Suppressor macrophage (primary cell): ENCODE results near the gene ANKRD28.
"Not testable (repeated sequence)": the region's sequence is repeated elsewhere in the genome, so short reads cannot be mapped to it uniquely, and the experiment has no call there.

Experiments
- DNase-seq, 4 experiments: peaks; one replicate each; pipeline ENCODE4 v3.0.0-alpha.2; 2020 to 2022

The ANKRD28 gene

DNA sequence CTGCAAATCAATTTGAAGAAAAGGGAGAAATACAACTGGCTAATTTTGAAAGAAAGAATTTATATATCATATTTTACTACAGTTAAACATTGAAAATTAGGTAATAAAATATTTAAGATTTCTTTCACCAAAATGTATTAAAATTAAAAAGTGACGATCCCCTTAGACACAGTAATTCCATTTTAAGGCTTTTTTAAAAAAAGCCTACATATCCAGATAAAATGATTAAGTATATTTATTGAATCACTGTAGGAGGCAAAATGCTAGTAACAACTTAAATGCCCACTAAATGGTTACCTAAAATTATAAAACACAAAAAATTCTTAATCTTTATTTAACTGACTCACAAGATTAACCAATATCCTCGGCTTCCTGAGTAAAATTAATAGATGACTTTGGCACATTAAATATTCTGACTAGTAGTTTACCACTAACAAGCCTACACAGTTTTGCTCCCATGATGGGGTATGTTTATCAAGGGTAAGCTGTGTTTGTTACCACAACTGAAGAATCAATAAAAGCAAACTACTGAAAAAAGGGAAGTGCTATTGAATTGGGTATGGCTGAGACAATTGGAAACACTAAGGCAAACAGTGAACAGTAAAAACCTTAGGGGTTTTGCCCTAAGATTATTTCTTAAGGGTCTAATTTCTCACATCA is 28.4 kb downstream of the ANKRD28 start:
- DNase-seq: peak in 2 of 4 experiments; percentile 9 to 14

DNA sequence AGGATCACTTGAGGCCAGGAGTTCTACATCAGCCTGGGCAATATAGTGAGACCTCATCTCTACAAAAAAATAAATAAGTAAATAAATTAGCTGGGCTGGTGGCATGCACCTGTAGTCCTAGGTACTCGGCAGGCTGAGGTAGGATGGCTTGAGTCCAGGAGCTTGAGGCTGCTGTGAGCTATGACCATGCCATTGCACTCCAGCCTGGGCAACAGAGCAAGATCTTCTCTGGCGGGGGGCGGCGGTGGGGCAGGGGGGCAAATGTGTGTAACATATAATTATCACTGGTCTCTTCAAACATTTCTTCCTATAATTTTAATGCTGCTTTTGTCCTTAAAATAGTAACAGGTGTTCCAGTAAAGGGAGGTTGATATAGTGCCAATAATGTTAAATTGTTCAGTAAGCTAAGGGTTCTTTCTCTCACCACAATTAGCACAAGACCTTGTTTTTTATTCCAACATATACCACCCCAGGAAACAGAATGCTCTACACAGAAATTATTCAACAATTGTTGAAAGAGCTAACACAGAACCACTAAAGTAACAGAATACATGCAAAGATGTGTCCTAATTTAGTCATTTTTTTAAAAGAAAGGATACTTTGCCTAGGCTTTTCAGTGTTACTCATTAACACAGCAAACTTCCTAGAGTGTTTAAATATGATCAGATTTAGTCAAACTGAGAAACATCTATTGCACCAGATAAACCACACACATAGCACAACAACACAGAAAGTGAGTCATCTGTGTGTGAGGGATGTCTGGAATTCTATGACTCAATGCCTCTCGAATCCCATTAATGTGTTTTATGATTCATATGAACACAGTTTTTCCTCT is 29.1 kb downstream of the ANKRD28 start:
- DNase-seq: peak; percentile 38 to 86 (median 63)

DNA sequence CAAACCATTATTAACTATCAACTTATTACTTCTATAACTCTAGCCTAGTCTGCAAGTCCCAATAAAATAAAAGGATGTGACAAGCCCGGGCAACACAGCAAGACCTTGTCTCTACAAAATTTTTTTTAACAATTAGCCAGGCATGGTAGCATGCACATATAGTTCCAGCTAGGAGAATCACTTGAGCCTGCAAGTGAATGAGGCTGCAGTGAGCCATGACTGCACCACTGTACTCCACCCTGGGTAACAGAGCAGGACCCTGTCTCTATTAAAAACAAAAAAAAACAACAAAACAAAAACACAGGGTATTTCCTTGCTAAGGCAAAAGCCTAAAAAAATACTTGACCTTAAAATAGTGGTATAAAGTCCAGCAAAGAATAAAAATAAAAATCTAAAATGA is 31.4 kb downstream of the ANKRD28 start:
- no peak for DNase-seq

GRCh38 chr3:15758295-15758694 is 39.5 kb downstream of the ANKRD28 start:
- no peak for DNase-seq

DNA sequence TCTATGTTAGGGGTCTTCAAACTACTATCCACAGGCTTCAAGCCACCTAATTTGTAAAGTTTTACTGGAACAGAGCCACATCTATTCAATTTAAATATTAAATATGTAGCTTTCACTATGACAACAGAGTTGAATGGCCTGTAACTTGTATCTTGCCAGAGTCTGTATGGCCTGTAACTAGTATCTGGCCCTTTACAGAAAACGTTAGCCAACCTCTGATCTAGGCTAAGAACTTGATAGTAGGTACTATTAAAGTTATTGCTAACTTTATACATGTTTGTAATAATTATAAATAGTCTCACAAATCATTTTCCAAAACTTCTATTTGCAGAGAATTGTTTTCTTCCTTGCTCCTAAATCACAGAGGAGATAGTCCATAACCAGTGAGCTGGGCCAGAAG is 40.0 kb downstream of the ANKRD28 start:
- no peak for DNase-seq

DNA sequence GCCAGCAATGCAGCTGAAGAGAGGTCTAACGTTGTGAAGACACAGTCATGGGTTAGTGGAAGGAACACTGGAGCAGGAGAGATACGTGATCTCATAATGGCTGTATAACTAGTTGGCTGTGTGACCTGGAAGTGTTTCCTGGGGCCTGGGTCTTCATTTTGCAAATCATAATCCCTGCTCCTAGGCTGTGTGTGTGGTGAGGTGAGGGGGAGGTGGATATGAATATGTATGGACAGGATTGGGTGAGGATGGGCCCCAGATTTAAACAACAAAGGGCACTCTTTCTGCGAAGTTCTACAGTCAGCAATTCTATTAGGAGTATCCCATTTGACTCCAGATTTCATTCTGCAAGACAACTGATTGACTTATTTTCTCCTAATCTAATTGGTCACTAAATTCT is 41.3 kb downstream of the ANKRD28 start:
- no peak for DNase-seq

- no peak for DNase-seq
Observed at GRCh38 chr3:15755780-15756179, 42.0 kb downstream of the ANKRD28 start.

DNA sequence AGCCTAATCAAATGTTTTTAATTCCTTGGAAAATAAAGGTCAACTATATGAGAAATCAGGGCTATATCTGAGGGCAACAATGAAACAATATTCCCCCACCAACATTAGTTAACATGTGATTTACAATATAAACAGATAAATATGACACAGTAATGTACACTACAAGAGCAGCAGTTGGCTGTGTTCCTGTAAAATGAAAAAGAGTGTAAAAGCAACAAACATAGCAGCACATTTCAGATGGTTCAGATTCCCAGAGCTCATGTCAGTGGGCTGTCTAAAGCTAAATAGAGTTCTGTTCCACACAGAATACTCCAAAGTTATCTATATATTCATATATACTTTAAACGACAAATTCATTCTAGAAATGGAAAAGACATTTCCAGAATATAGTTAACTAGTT is 42.6 kb downstream of the ANKRD28 start:
- no peak for DNase-seq

DNA sequence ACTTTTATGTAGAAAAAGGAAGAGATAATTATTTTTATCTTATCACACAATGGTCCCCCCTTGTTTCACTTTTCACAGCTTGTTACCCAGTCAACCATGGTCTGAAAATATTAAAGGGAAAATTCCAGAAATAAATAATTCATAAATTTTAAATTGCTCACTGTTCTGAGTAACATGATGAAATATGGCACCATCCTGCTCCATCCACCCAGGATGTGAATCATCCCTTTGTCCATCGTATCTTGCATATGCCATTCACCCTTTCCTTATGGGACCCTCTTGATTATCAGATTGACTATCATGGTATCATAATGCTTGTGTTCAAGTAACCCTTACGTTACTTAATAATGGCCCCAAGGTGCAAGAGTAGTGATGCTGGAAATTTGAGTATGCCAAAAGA is 43.7 kb downstream of the ANKRD28 start:
- no peak for DNase-seq

DNA sequence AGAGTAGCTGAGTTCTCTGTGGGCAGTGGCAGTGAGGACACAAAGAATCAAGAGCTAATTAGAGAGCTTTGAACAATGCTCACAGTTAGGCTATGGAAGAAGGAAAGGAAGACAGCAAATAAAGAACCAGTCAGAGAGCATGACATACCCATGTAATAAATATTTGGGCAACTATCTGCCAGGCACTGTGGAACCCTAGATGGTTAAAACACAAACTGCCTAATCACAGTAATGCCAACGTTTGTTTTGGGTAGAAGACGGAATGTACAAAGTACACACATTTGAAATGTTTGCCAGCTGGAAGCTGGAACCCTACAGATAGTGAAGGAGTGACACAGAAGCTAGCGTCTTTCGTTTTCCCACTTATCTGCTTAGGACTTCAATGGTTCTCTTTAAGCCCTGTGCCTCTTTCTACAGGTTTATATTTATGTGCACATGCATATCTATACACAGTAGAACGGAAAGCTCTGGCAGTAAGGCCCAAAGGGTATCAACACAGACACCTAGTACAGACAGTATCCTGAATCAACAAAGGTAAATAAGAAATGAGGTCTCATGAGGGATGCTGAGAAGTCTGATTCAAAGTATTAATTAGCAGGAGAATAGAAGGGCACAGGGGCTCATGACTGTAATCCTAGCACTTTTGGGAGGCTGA is 44.6 kb downstream of the ANKRD28 start:
- DNase-seq: no peak

- DNase-seq: no peak
Observed at GRCh38 chr3:15750879-15751278, 46.9 kb downstream of the ANKRD28 start.

DNA sequence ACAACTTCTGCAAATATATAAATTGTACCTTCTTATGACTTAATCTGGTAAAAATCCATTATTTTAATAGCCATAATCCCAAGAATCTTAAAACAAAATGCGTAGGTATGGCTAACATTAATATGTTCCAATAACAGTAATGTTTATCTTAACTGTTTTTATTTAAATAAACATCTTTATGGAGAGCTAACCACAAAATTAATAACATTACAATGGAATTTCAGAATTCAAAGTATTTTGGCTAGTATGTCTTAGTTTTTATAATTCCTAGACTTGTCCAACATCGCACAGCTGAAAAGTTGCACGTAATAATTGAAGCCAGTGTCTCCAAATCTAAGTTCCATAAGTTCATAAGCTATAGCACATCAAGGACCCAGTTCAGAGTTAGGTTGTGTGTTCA is 47.6 kb downstream of the ANKRD28 start:
- no peak for DNase-seq

GRCh38 chr3:15745896-15746295 is 51.9 kb downstream of the ANKRD28 start:
- not testable (repeated sequence) for DNase-seq

- DNase-seq: no peak
Observed at GRCh38 chr3:15744176-15744575, 53.6 kb downstream of the ANKRD28 start.

DNA sequence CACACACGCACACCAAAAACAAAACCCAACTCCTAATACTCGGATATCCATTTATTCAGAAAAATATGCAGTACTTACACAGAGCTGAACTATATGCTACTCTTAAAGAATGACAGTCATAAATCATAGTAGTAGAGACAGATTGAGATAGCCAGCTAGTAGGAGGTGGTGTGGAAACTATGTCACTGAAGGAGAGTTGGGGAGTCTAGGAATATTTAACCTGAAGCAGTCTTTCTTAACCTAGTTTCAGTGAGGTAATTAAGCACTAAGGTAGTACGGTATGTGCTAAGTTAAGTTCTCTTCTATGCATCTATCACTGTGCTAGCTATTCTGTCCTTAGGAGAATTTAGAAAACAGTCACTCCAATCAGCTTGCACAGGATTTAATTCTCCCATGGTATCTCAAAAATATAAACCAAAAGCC is 54.2 kb downstream of the ANKRD28 start:
- DNase-seq: no peak

DNA sequence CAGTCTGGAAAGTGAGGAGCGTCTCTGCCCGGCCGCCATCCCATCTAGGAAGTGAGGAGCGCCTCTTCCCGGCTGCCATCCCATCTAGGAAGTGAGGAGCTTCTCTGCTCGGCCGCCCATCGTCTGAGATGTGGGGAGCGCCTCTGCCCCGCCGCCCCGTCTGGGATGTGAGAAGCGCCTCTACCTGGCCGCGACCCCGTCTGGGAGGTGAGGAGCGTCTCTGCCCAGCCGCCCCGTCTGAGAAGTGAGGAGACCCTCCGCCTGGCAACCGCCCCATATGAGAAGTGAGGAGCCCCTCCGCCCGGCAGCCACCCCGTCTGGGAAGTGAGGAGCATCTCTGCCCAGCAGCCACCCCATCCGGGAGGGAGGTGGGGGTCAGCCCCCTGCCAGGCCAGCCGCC is 55.5 kb downstream of the ANKRD28 start:
- not testable (repeated sequence) for DNase-seq

- DNase-seq: not testable (repeated sequence)
Observed at GRCh38 chr3:15738616-15739005, 59.2 kb downstream of the ANKRD28 start.

DNA sequence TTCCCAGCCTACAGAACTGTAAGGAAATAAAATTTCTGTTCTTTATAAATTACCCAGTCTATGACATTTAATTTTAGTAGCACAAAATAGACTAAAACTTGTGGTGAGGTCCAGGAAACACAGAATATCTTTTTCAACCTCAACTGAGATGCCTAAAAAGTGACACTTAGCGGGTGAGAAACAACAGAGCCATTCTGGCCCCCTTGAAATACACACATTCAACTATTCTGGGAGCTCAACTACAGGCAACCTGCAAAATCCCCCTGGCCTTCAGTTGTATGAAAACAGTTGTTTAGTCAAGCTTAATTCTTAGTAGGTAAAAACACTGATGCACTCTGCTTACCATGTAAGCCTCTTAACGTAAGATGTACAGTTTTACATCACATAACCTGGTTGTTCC is 66.8 kb downstream of the ANKRD28 start:
- DNase-seq: no peak

DNA sequence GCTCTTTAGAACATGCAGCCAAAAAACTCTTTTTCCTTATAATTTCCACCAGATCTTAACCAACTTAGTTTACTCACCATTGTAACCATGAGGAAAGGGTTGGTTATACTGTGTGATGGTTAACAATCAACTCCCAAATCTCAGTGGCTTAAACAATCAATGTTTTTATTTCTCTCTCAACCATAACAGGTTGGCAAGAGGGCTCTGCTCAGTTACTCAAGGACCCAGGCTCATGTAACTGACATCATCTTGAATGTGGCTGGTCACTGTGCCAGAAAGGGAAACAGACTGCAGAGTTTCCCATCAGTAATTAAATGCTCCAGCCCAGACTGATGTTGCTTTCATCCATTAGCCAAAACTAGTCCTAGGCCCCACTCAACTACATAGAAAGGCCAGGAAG is 69.0 kb downstream of the ANKRD28 start:
- no peak for DNase-seq

DNA sequence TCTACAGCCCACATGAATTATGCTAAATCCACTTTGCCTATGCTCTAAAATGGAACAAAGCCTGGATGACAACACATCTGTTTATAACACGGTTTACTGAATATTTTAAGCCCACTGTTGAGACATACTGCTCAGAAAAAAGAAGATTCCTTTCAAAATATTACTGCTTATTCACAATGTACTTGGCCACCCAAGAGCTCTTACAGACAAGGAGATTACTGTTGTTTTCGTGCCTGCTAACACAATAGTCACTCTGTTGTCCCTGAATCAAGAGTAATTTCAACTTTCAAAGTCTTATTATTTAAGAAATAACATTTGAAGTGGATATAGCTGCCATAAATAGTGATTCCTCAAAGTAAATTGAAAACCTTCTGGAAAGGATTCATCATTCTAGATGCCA is 70.9 kb downstream of the ANKRD28 start:
- no peak for DNase-seq

DNA sequence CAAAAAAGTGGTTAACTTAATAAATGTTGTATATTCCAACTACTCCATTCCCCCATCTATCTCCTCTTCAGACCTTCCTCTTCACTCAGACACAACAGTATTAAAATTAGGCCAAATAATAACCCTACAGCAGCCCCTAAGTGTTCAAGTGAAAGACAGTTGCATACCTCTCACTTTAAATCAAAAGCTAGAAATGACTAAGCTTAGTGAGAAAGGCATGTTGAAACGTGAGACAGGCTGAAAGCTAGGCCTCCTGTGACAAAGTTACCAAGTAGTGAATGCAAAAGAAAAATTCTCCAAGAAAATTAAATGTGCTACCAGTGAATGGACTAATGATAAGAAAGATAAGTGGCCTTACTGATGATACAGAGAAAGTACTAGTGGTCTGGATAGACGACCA is 71.7 kb downstream of the ANKRD28 start:
- no peak for DNase-seq

- DNase-seq: no peak
Observed at GRCh38 chr3:15724446-15724845, 73.3 kb downstream of the ANKRD28 start.

DNA sequence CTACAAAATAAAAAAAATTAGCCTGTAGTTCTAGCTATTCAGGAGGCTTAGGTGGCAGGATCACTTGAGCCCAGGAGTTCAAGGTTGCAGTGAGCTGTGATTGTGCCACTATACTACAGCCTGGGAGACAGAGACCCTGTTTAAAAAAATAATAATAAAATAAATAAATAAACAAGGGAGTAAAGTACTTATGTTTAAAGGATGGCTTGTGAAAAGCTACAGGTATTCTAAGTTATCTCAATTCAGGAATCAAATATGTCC is 74.2 kb downstream of the ANKRD28 start:
- no peak for DNase-seq
